Measurements from ENCODE around the gene ARID5B. TPM values are rescaled to one million over a fixed set of nuclear protein-coding genes. Genes with fewer than 3 reads are reported as not detected.
A peak's percentile ranks its signal among the peaks of the same experiment; 100 is the strongest.

Gene ARID5B
- total and polyA plus RNA-seq, 2 donors (not counting 3 experiments of a cell fraction or from before 2014, with no cell fraction given) = 5.6 to 8.9 TPM

DNA sequence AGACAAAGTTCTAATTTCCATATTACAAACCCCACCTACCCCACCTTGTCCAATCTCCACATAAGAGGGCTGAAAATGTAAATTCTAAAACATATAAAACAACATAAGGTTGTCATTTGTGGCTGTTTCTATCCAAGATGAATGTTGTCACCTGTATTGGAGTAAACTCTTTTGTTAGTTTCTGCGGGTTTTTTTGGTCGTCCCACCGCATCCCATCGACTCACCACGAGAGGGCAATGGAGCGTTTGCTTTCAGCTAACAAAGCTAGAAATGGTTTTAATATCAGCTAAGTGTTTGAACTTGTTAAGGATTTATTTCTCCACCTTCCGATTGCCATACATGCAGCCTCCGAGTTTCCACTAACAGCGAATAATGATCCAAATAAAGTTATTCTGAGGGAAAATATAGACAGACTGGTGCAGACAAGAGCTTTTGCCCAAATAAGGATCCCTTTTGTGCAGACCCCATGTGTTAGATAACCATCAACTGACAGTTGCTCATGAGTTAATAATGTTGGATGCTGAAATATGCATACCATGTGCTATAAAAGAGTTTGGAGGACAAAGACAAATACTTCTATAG is 137.2 kb downstream of the ARID5B start:
- no peaks in the 10 kb centered on the region for H3K36me3 ChIP-seq (ENCODE audit: control insufficient read depth in 2 of 2, extremely low read depth in 1 of 2, insufficient read depth in 2 of 2, low read length in 2 of 2)
- CTCF ChIA-PET = interaction anchor here (0.6 to 14.6 kb wide), 59 partner anchors 8 to 1222 kb away, joined by 3 to 468 read pairs (median 5); partner anchors contain the start of genes RTKN2 and ZNF365
- intact Hi-C loops (cut with micrococcal nuclease) (loop anchor here (1.0 to 5.0 kb wide), 8 partner anchors 44 to 1221 kb away; no protein-coding TSS in a partner anchor), dilution Hi-C loops (cut with MboI; ENCODE audit: extremely low pct_ligation_motif_present, low sequenced_read_pairs) (no loop called here)
- H4K20me1 ChIP-seq (replicated peaks; ENCODE audit: control insufficient read depth, extremely low read depth, insufficient read depth, low read length) = no peaks in the 10 kb centered on the region
- peak overlapping the region; percentile 23 for H3K4me2 ChIP-seq (ENCODE audit: insufficient read depth, low read length)
- TF ChIP-seq GATA2 (IDR thresholded peaks at IDR 0.05; ENCODE audit: insufficient read depth, insufficient read length, low read depth, low read length) = peak; percentile 77
- TF ChIP-seq, protein P1, sequence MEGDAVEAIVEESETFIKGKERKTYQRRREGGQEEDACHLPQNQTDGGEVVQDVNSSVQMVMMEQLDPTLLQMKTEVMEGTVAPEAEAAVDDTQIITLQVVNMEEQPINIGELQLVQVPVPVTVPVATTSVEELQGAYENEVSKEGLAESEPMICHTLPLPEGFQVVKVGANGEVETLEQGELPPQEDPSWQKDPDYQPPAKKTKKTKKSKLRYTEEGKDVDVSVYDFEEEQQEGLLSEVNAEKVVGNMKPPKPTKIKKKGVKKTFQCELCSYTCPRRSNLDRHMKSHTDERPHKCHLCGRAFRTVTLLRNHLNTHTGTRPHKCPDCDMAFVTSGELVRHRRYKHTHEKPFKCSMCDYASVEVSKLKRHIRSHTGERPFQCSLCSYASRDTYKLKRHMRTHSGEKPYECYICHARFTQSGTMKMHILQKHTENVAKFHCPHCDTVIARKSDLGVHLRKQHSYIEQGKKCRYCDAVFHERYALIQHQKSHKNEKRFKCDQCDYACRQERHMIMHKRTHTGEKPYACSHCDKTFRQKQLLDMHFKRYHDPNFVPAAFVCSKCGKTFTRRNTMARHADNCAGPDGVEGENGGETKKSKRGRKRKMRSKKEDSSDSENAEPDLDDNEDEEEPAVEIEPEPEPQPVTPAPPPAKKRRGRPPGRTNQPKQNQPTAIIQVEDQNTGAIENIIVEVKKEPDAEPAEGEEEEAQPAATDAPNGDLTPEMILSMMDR (IDR thresholded peaks at IDR 0.05; ENCODE audit: extremely low read depth in 1 of 2, insufficient read depth in 1 of 2, low read depth in 1 of 2, low read length in 2 of 2) = peak; percentile 78 to 85
- no peak for TF ChIP-seq FOS (IDR thresholded peaks at IDR 0.05; ENCODE audit: borderline replicate concordance, insufficient read depth, low read length)
- no TSS peak for BruUV-seq (replicated peaks)
- DNase-seq (ENCODE audit: low read depth, low spot score) = peak; percentile 85
- H2AFZ ChIP-seq (ENCODE audit: low read depth, low read length) = no peak overlapping the region
- no peak overlapping the region for H3K27ac ChIP-seq (ENCODE audit: insufficient read depth, low read depth, low read length)
- H3K79me2 ChIP-seq (ENCODE audit: control insufficient read depth, insufficient read depth, low read length) = no peaks in the 10 kb centered on the region
- POLR2A ChIA-PET = interaction anchor here (1.2 kb wide), 1 partner anchor 206 kb away, joined by 5 read pairs; no protein-coding TSS in a partner anchor
- peak; percentile 90 for FAIRE-seq
- no peak overlapping the region for H3K9ac ChIP-seq (replicated peaks; ENCODE audit: extremely low read depth, insufficient read depth, low read length)
- peaks cover 11% of the 10 kb centered on the region for H3K4me1 ChIP-seq (ENCODE audit: control insufficient read depth, extremely low read depth, insufficient read depth, low read length)
- no peak overlapping the region for H3K4me3 ChIP-seq (replicated peaks in 1 of 3; ENCODE audit: insufficient read depth in 1 of 3, low read depth in 1 of 3, low read length in 3 of 3)
- H3K9me1 ChIP-seq (replicated peaks; ENCODE audit: control insufficient read depth, extremely low read depth, insufficient read depth, low read length) = no peaks in the 10 kb centered on the region
- no peaks in the 10 kb centered on the region for H3K27me3 ChIP-seq (ENCODE audit: control insufficient read depth in 2 of 2, insufficient read depth in 2 of 2, low read length in 2 of 2)
- no peaks in the 10 kb centered on the region for H3K9me3 ChIP-seq (replicated peaks; ENCODE audit: control insufficient read depth, insufficient read depth, low read length)

DNA sequence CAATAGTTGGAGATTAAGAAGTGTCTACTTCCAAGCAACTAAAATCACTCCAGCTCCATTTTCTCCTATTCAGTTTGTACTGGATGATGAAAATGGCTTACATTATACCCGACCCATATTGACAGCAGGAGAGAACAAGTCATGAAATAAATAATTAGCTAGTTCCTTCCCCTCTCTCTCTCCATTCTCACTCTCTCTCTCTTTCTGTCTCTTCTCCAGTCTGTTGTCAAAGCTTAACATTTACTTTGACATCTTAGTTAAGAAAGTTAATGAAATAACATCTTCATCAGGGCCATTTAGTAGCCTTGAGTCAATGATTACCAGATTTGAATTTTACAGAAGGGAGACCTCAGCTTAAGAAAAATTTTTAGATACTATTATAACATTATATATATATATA is 138.5 kb downstream of the ARID5B start:
- Histone ChIP-seq H3K9me1 (replicated peaks; ENCODE audit: control insufficient read depth, extremely low read depth, insufficient read depth, low read length) (no peaks in the 10 kb centered on the region), H2AFZ (ENCODE audit: low read depth, low read length) (no peak overlapping the region), H3K4me3 (replicated peaks in 1 of 3; ENCODE audit: insufficient read depth in 1 of 3, low read depth in 1 of 3, low read length in 3 of 3) (no peak overlapping the region), H3K9me3 (replicated peaks; ENCODE audit: control insufficient read depth, insufficient read depth, low read length) (no peaks in the 10 kb centered on the region), H3K4me1 (ENCODE audit: control insufficient read depth, extremely low read depth, insufficient read depth, low read length) (peaks cover 12% of the 10 kb centered on the region), H3K4me2 (ENCODE audit: insufficient read depth, low read length) (no peak overlapping the region), H4K20me1 (replicated peaks; ENCODE audit: control insufficient read depth, extremely low read depth, insufficient read depth, low read length) (no peaks in the 10 kb centered on the region), H3K36me3 (ENCODE audit: control insufficient read depth in 2 of 2, extremely low read depth in 1 of 2, insufficient read depth in 2 of 2, low read length in 2 of 2) (no peaks in the 10 kb centered on the region), H3K9ac (replicated peaks; ENCODE audit: extremely low read depth, insufficient read depth, low read length) (no peak overlapping the region), H3K27ac (ENCODE audit: insufficient read depth, low read depth, low read length) (no peak overlapping the region), H3K79me2 (ENCODE audit: control insufficient read depth, insufficient read depth, low read length) (no peaks in the 10 kb centered on the region), H3K27me3 (ENCODE audit: control insufficient read depth in 2 of 2, insufficient read depth in 2 of 2, low read length in 2 of 2) (no peaks in the 10 kb centered on the region)
- no peak for DNase-seq (ENCODE audit: low read depth, low spot score)
- BruUV-seq (replicated peaks) = no TSS peak
- ChIA-PET CTCF (interaction anchor here (0.5 to 14.6 kb wide), 8 partner anchors 10 to 379 kb away, joined by 3 to 468 read pairs (median 20); partner anchors contain the start of gene RTKN2), POLR2A (no interaction called here)
- intact Hi-C loops (cut with micrococcal nuclease) = loop anchor here (2.0 to 5.0 kb wide), 4 partner anchors 91 to 1223 kb away; no protein-coding TSS in a partner anchor
- no peak for TF ChIP-seq FOS (IDR thresholded peaks at IDR 0.05; ENCODE audit: borderline replicate concordance, insufficient read depth, low read length)
- TF ChIP-seq, protein P1 (IDR thresholded peaks at IDR 0.05; ENCODE audit: extremely low read depth in 1 of 2, insufficient read depth in 1 of 2, low read depth in 1 of 2, low read length in 2 of 2) = no peak
- TF ChIP-seq POLR2A (IDR thresholded peaks at IDR 0.05; ENCODE audit: low read depth, low read length) = no peak
- TF ChIP-seq, protein P2, sequence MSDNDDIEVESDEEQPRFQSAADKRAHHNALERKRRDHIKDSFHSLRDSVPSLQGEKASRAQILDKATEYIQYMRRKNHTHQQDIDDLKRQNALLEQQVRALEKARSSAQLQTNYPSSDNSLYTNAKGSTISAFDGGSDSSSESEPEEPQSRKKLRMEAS (IDR thresholded peaks at IDR 0.05; ENCODE audit: insufficient read depth, insufficient read length) = no peak
- TF ChIP-seq POLR2AphosphoS5 (IDR thresholded peaks at IDR 0.05; ENCODE audit: insufficient read depth, low read depth, low read length) = no peak
- no peak for TF ChIP-seq EZH2 (IDR thresholded peaks at IDR 0.05; ENCODE audit: borderline replicate concordance, low read depth, low read length, severe bottlenecking)
- TF ChIP-seq GATA2 (IDR thresholded peaks at IDR 0.05; ENCODE audit: insufficient read depth, insufficient read length, low read depth, low read length) = no peak
- TF ChIP-seq JUN (IDR thresholded peaks at IDR 0.05; ENCODE audit: borderline replicate concordance, insufficient read depth, insufficient read length, low read depth) = no peak
- no peak for TF ChIP-seq MYC (IDR thresholded peaks at IDR 0.05; ENCODE audit: low read depth, low read length)
- no peak for FAIRE-seq
- dilution Hi-C loops (cut with MboI; ENCODE audit: extremely low pct_ligation_motif_present, low sequenced_read_pairs) = no loop called here

All from endothelial cell of umbilical vein (primary cell).